D341Med (cell line): ENCODE results near the gene GATAD2A.

ENCODE experiments used
- DNase-seq: peaks from one replicate; pipeline ENCODE4 v3.0.0; 2012; ENCODE audit warnings: low spot score

The GATAD2A gene

DNA sequence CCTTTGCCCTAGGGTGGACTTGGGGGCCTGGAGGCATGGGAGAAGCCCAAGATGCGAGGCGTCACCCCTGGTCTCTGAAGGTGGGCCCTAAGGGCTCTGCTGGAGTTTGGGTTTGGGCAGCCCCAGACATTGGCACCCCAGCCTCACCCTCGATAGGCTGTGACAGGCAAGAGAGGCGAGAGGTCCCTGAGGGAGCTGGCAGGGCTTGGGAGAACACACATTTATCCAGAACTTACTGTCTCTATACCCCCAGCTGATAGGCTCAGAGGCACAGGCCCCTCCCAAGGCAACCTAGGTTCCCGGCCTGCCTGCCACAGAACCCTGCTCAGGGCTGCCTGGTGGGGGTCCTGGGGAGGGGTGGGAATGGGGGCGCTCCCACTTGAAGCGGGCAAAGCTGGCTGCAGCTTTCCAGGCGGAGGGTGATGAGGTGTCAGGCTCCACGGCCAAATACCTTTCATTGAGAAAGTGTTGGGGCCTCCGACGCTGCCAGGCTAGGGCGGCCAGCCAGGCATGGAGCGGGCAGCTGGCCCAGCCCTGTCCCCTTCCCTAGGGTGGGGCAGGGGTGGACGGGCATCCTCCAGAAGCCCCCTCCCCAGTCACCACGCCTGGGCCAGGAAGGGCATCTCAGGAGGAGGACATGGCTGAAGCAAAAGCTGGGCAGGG lies 142.3 kb downstream of the GATAD2A start:
- DNase-seq = no peak

DNA sequence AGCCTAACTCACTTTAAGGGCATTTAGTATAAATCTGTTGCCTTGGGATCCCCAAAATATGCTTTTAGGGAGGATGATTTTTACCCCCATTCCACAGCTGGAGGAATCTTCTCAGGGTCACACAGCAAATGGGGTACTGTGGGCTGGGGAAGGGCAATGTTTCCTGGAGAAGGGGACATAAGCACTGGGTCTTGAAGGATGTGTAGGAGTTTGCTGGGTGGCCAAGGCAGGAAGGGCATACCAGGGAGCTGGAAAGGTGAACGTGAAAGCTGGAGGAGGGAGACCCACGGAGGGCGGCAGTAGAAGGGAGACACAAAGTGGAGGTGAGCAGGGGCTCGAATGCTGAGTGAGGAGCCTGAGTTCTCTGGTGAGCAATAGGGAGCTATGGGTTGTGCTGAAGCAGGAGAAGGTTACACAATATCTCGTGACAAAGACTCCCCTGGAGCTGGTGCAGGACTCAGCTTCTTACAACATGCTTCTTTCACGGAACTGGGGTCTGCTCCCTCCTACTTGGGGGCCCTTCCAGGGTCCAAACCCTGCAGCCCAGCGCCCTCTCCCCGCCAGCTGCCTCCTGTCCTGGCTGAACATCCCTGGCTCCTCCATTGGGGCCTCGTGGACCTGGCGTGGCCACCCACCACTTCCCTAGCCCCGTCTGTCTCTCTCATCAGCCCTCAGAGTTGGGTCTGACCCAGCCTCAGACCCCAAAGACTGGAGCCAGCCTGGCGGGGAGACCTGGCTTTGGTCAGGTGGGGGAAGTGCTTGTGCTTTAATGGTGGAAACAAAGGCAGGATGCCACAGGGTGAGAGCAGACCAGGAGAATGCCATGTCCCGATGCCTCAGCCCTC lies 143.7 kb downstream of the GATAD2A start:
- no peak for DNase-seq

DNA sequence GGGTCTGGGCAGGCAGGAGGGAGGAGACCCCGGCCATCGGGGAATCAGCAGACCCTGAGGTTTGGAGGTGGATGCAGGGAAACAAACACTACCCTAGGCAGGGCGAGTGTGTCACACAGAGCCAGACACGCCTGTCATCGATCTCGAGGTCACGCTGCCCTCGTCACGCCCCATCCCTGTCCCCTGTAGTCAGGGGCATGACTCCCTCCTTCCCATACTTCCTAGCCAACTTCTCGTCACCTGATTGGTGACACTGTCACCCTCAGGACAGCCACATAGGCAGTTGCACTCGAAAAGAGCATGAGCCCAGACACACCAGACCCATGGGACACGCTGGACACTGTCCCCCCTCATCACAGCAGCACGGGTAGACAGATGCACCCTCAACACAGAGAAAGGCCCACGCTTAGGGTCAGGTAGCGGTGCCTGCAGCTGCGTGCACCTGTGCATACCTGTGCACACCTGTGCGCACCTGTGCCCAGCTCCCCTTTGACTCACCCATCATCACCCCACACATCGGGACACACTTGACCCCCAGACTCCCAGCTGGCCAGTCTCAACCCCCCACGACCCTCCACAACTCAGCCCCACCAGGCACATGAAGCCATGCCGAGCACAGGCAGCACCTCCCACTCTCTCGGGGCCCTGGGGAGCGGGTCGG lies 144.5 kb downstream of the GATAD2A start:
- no peak for DNase-seq

DNA sequence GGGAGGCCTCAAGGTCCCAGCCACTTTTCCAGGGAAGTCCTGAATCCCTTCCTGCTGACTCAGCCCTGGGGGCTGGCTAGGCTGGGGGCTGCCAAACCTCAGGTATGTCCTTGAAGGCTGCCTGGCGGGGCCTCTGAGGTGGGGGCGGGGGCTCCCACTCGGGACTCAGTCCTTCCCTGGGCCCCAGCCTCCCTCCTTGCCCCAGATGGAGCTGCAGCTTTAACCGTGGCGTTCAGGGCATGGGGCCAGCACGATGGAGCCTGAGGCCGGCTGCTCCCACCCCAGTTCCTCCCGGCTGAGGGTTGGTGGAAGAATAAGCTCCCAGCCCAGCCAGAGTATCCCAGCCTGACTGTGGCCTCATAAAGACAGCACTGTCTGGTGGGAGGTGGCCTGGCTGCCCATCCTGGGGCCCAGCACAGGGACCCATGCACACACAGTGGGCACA lies 145.0 kb downstream of the GATAD2A start:
- DNase-seq = no peak

DNA sequence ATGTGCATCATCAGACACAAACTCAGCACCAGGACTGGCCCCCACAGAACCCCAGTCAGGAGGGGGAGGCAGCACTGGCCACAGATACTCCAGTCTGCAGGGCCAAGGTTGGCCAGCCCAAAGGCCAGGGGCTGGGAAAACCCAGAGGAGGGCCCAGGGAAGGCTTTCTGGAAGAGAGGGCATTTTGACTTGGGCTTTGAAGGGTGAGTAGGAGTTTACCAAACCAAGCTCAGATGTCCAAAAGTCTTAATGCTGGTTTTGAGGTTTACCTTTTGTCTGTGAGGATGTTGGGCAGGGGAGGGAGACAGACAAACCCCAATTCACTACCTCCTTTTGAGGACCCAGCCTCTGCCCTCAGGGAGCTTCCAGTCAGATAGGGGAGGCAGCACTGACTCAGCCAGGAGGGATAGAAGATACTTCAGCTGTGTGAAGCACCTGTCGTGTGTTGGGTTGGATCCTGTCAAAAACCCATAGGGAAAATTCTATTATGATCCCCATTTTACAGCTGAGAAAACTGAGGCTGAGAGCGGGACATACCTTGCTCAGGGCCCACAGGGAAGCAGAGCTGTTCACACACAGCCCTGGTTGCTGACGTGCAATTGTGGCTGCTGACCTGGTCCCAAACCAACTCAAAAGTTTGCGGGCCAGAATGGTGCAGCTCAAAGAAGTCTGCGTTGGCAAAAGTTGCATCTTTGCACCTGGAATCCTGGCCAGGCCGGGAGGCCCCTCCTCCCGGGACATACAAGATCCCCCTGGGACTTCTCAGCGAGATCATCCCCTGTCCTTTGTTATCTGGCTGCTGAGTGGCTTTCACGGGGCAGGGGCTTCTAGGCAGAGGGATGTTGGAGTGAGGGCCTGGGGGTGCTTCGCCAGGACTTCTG lies 145.7 kb downstream of the GATAD2A start:
- peak; percentile 65 for DNase-seq

DNA sequence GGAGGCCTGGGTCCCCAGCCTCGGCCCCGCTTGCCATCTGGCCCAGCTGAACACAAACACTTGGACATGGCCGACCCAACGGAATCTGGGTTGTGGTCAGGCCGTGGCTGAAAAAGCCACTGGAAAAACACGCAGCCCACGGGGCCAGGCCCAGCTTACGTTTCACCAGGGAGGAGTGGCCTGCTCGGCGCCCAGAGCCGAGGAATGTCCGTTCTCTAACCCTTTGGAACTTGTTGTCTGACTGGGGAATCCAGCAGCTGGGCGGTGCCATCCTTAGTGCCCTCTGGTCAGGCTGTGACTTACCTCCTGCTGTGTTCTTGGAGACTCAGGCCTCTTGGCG lies 146.3 kb downstream of the GATAD2A start:
- no peak for DNase-seq

DNA sequence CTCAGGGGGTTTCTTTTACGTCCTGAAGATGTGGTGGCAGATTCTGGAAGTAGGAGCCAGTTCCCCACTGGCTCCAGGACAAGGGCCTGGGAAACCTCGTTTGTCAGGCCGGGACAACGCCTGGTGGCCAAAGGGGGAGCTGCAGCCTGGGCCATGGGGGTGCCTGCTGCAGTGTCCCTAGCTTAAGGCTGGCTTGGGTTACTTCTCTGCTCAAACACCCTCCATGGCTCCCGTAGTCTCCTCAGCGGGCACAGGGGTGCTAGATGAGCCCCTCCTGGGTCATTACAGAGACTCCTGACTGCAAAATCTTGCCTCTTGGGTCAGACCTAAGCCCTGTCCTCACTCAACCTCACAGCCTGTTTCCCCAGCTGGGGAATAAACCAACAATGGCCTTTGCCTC lies 147.3 kb downstream of the GATAD2A start:
- DNase-seq = peak; percentile 78

DNA sequence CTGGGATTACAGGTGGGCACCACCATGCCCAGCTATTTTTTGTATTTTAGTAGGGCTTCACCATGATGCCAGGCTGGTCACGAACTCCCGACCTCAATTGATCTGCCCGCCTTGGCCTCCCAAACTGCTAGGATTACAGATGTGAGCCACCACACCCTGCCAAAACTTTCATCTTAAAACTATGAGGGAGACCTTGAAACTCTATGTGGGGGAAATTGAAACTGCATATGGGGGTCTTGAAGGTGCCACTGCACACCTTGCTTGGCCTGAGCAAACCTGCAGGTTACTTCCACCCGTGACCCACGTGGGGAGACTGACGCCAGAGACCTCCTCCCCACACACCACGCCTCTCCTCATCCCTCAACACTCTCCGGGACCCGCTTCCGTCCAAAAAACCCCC lies 148.2 kb downstream of the GATAD2A start:
- DNase-seq = no peak

DNA sequence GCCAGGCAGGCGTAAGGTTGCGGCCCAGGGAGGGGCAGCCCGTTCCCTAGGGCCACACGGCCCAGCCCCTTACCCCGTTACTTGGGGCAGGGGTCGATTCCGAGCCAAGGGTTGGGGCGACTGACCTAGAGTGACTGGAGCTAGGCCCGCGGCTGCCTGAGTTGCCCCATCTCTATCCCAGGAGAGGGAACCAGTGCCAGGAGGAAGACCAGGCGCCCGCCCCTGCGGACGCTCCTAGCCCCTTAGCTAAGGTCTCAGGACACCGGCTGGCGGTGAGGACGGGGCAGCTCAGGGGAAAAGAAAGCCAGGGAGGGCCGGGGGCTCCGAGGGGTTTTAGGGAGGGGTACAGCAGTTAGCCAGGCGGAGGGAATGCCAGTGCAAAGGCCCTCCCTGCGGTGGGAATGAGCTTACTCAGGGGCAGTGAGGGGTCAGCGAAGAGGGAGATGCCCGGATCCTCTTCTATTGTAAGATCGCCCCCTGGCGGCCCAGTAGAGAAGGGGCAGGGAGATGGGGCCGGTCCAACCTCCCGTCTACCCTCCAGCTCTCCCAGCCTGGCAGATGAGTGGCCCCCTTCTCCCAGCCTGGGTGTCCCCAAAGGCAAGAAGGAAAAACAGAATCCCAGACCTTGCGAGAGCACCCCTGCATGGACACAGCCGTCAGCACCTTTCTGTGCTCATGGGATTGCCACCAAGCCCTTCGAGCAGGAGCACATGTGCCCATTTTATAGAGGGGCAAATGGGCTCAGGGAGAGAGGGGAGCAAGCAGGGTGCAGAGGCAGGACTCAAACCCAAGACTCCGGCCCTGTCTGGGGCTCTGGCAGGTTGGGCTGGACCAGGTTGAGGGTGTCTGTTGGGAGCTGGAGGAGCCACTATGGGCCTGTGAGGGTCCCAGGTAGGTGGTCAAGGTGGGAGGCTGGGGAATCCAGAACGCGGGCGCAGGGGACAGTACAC lies 148.9 kb downstream of the GATAD2A start:
- peak; percentile 83 for DNase-seq

DNA sequence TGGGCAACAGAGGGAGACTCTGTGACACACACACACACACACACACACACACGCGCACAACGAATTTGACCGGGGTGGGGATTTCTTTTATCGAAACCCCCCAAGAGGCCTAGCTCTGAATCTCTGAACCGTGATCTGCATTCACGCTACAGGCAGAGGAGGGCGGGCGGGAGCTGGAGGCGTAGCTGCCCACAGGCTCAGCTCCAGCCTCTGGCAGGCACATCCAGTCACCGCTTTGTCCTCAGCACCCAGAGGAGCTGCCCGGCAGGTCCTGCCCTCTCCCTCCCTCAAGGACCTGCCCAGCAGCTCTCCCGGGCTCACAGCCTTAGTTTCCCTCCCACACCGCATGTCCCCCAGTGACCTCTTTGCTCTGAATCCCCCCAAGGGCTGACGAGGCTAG lies 152.6 kb downstream of the GATAD2A start:
- no peak for DNase-seq
